Upper lobe of left lung (tissue), 6 donors: Measurements from ENCODE around the gene SIPA1. TPM values are rescaled to one million over a fixed set of nuclear protein-coding genes. Genes with fewer than 3 reads are reported as not detected.

Experiments
- ATAC-seq, 2 donors: fragments of 200-7000 bp; cut with Tn5 transposase; one replicate each; pipeline ENCODE4 v1.9.1; 2022; ENCODE audit warnings: mild to moderate bottlenecking in 2 of 2, moderate library complexity in 2 of 2; ENCODE audit not compliant: low FRiP score in 2 of 2
- DNase-seq, 2 donors: peaks; one replicate each; pipeline ENCODE4 v3.0.0-alpha.2; 2019 to 2020
- H3K27ac ChIP-seq, 4 donors: fragments of 200-600 bp; sonication (generic); one replicate each; pipeline ENCODE4 v1.5.1; 2016 to 2019
- H3K27me3 ChIP-seq, 4 donors: fragments of 200-600 bp; sonication (generic); one replicate each; pipeline ENCODE4 v1.5.1; 2017 to 2019
- H3K36me3 ChIP-seq, 4 donors: fragments of 200-600 bp; sonication (generic); one replicate each; pipeline ENCODE4 v1.5.1; 2016 to 2019
- H3K4me1 ChIP-seq, 4 donors: fragments of 200-600 bp; sonication (generic); one replicate each; pipeline ENCODE4 v1.5.1; 2018 to 2019
- H3K4me3 ChIP-seq, 4 donors: fragments of 200-600 bp; sonication (generic); one replicate each; pipeline ENCODE4 v1.5.1; 2017 to 2019; ENCODE audit warnings: mild to moderate bottlenecking in 2 of 4, moderate library complexity in 1 of 4
- H3K9me3 ChIP-seq, 4 donors: fragments of 200-600 bp; sonication (generic); one replicate each; pipeline ENCODE4 v1.5.1; 2018 to 2019
- EP300 ChIP-seq, 4 donors: sonication (generic); formaldehyde crosslinking; IDR thresholded peaks; one replicate each; pipeline ENCODE4 v1.5.1; 2017; ENCODE audit warnings: antibody characterized with exemption in 4 of 4, control low read depth in 2 of 4
- POLR2A ChIP-seq, 4 donors: fragments of 450-650 bp; IDR thresholded peaks; one replicate each; pipeline ENCODE4 v1.5.1; 2016 to 2017; ENCODE audit warnings: antibody characterized with exemption in 4 of 4, mild to moderate bottlenecking in 2 of 4
- POLR2AphosphoS5 ChIP-seq, 2 donors: sonication (generic); formaldehyde crosslinking; IDR thresholded peaks; one replicate each; pipeline ENCODE4 v1.5.1; 2017; ENCODE audit warnings: antibody characterized with exemption in 2 of 2
- WGBS, 2 donors: methylation state at CpG; one replicate each; pipeline ENCODE4 v1.1.5; 2017 to 2018; 5-methylcytosine and 5-hydroxymethylcytosine counted together
- total RNA-seq, 6 donors: library from RNA; depleted of rRNA in 4 of 6; stranded (reverse); fragments of >200 nt in 4 of 6; gene quantifications; one replicate each; pipeline versions ENCODE4 v1.1.0 to v1.2.1, GENCODE V29; 2016 to 2021
- TF ChIP-seq, protein P1 (sequence below), 6 experiments: fragments of 450-650 bp in 4 of 6; fragments of 200-600 bp in 2 of 6; sonication (generic) in 2 of 6; IDR thresholded peaks; one replicate each; pipeline ENCODE4 v1.5.1; 2016 to 2019; ENCODE audit warnings: antibody characterized with exemption in 6 of 6
- donor health status: DM: no; HTN: no; CAD: no; lungs with moderate emphysema.
- donor health status: DM: no; HTN: yes; CAD: no; lungs with severe emphysema.

SIPA1 gene
- total RNA-seq, 6 donors from 2014 or later, result 42.7 to 137 (median 74.9) TPM

GRCh38 chr11:65590240-65590738, 47.6 kb upstream of the SIPA1 start:
- DNase-seq, result peak in 1 of 2 donors; percentile 78
- Histone ChIP-seq H3K27me3 (no peaks in the 10 kb centered on the region), H3K27ac (no peak overlapping the region), H3K36me3 (peaks cover 0 to 61% (median 30%) of the 10 kb centered on the region in 4 donors), H3K9me3 (no peaks in the 10 kb centered on the region), H3K4me1 (peaks cover 33 to 67% (median 34%) of the 10 kb centered on the region in 4 donors), H3K4me3 (no peak overlapping the region)
- ATAC-seq, result no peak
- TF ChIP-seq POLR2A (IDR thresholded peaks at IDR 0.05) (no peak), POLR2AphosphoS5 (IDR thresholded peaks at IDR 0.05) (no peak), EP300 (IDR thresholded peaks at IDR 0.05) (no peak)
- TF ChIP-seq, protein P1, sequence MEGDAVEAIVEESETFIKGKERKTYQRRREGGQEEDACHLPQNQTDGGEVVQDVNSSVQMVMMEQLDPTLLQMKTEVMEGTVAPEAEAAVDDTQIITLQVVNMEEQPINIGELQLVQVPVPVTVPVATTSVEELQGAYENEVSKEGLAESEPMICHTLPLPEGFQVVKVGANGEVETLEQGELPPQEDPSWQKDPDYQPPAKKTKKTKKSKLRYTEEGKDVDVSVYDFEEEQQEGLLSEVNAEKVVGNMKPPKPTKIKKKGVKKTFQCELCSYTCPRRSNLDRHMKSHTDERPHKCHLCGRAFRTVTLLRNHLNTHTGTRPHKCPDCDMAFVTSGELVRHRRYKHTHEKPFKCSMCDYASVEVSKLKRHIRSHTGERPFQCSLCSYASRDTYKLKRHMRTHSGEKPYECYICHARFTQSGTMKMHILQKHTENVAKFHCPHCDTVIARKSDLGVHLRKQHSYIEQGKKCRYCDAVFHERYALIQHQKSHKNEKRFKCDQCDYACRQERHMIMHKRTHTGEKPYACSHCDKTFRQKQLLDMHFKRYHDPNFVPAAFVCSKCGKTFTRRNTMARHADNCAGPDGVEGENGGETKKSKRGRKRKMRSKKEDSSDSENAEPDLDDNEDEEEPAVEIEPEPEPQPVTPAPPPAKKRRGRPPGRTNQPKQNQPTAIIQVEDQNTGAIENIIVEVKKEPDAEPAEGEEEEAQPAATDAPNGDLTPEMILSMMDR (IDR thresholded peaks at IDR 0.05), result no peak
- WGBS, 2 donors, result 69 to 75% methylated on average over 4 to 8 of the region's 8 CpGs

DNA sequence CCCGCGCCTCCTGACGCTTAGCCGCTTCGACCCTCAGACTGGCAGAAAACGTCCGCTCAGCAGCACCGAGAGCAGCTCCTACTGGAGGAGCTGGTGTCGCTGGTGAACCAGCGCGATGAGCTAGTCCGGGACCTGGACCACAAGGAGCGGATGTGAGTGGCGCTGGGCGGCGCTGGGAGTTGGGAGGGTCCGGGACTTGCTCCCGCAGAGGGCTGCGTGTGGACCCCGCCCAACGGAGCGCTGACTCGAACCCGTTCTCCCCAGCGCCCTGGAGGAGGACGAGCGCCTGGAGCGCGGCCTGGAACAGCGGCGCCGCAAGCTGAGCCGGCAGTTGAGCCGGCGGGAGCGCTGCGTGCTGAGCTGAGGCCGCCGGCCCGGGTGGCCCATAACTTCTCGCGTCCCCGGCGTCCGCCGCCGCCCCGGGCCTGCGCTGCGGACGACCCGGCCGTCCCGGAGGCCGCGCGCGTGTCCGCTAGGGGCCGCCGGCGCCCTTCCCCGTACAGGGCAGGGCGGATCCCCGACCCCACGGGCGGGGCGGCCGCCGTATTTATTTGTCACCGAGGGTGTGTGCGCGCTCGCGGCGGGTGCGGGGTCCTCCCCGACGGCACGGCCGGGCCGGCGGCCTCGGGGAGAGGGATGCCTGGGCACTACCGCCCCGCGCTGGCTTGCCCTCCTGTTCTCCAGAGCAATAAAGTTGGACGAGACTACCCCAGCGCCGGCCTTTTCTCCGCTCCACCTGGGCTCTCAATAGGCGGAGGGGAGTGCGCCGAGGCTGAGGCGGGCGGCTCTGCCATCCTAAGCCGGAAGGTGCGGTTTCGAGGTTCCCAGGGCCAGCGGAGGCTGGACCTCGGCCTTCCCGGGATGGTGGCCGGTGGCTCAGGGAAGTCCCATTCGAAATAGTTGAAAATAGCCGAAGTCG, 45.7 kb upstream of the SIPA1 start:
- ATAC-seq (peak in 1 of 2 donors; percentile 27), DNase-seq (peak in 1 of 2 donors; percentile 89)
- peak overlapping the region; percentile 56 to 88 (median 72) for H3K27ac ChIP-seq
- TF ChIP-seq, protein P1 (IDR thresholded peaks at IDR 0.05), result peak; percentile 16 to 62 (median 46)
- TF ChIP-seq EP300 (IDR thresholded peaks at IDR 0.05) (no peak), POLR2AphosphoS5 (IDR thresholded peaks at IDR 0.05) (peak in 1 of 2 donors; percentile 21), POLR2A (IDR thresholded peaks at IDR 0.05) (no peak)
- H3K36me3 ChIP-seq, result peaks cover 0 to 48% (median 23%) of the 10 kb centered on the region in 4 donors
- H3K4me3 ChIP-seq, result peak overlapping the region in 3 of 4 donors; percentile 29 to 36 (median 33)
- 65 to 77% methylated on average over 29 to 94 of the region's 106 CpGs for whole genome bisulfite sequencing, 2 donors
- no peaks in the 10 kb centered on the region for H3K9me3 ChIP-seq
- peaks cover 27 to 64% (median 33%) of the 10 kb centered on the region in 4 donors for H3K4me1 ChIP-seq
- H3K27me3 ChIP-seq, result no peaks in the 10 kb centered on the region

- 78 to 94% methylated on average over 12 to 22 of the region's 22 CpGs for WGBS, 2 donors
- H3K4me3 ChIP-seq, result peak overlapping the region in 3 of 4 donors; percentile 29 to 36 (median 33)
- peak overlapping the region; percentile 56 to 88 (median 72) for H3K27ac ChIP-seq
- H3K27me3 ChIP-seq, result no peaks in the 10 kb centered on the region
- TF ChIP-seq POLR2A (IDR thresholded peaks at IDR 0.05) (no peak), POLR2AphosphoS5 (IDR thresholded peaks at IDR 0.05) (no peak), EP300 (IDR thresholded peaks at IDR 0.05) (no peak)
- TF ChIP-seq, protein P1 (IDR thresholded peaks at IDR 0.05), result no peak
- no peaks in the 10 kb centered on the region for H3K9me3 ChIP-seq
- DNase-seq, result peak in 1 of 2 donors; percentile 83
- peaks cover 19 to 56% (median 26%) of the 10 kb centered on the region in 4 donors for H3K4me1 ChIP-seq
- peaks cover 4 to 51% (median 30%) of the 10 kb centered on the region in 4 donors for H3K36me3 ChIP-seq
- ATAC-seq, result no peak
These were observed 44.9 kb upstream of the SIPA1 start for GRCh38 chr11:65592858-65593517.

DNA sequence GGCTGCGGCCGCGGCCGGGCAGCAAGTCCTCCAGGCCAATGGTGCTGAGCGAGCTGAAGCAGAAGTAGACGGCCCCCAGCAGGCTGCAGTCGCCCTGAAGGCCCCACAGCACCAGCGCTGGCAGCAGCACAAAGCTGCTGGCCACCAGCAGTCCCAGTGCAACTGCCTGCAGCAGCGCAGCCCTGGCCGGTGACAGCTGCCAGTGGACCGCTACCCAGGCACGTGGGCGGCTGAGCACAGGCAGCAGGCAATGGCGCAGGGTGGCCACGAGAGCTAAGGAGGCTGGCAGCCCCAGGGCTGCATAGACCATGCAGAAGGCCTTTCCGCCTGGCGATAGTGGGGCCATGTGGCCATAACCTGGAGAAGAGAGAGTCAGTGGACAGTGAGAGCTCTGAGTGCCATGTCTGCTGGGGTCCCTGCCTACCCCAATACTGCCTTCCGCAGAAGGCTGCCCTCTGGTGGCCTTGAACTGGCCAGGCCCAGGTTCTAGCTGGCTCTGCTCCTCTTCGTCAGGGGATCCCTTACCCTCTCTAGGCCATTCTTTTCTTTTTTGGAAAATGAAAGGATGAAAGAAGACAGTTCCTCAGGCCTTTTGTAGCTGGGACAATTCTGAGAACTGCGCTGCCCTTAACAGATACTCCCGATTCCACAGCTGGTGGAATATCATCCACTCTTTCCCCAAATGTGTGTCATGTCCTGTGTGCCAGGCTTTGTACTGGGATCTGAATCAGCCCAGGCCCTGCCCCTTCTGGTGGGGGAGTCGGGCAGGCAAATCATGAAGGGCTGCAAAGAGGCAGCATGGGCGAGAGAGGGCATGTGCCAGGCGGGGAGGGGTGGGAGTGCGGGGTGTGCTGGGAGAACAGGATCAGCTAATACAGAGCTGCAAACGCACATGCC, 44.1 kb upstream of the SIPA1 start:
- Histone ChIP-seq H3K36me3 (peaks cover 9 to 59% (median 38%) of the 10 kb centered on the region in 4 donors), H3K4me3 (no peak overlapping the region), H3K27me3 (no peaks in the 10 kb centered on the region), H3K9me3 (no peaks in the 10 kb centered on the region), H3K4me1 (peaks cover 11 to 48% (median 19%) of the 10 kb centered on the region in 4 donors), H3K27ac (peak overlapping the region in 1 of 4 donors; percentile 88)
- DNase-seq (peak in 1 of 2 donors; percentile 83), ATAC-seq (peak in 1 of 2 donors; percentile 50)
- 81 to 82% methylated on average over 9 to 22 of the region's 26 CpGs for WGBS, 2 donors
- TF ChIP-seq, protein P1 (IDR thresholded peaks at IDR 0.05), result peak; percentile 41 to 70 (median 55)
- no peak for TF ChIP-seq EP300 (IDR thresholded peaks at IDR 0.05)
